GM19043 (cell line): Measurements from ENCODE around the gene IFT25.
"Not testable (repeated sequence)": the region's sequence is repeated elsewhere in the genome, so short reads cannot be mapped to it uniquely, and the experiment has no call there.

Source experiments
- ATAC-seq: cut with Tn5 transposase; IDR thresholded peaks from one replicate; pipeline ENCODE4 v1.9.1; 2021; ENCODE audit warnings: low read depth; ENCODE audit not compliant: unreplicated experiment

IFT25 gene

DNA sequence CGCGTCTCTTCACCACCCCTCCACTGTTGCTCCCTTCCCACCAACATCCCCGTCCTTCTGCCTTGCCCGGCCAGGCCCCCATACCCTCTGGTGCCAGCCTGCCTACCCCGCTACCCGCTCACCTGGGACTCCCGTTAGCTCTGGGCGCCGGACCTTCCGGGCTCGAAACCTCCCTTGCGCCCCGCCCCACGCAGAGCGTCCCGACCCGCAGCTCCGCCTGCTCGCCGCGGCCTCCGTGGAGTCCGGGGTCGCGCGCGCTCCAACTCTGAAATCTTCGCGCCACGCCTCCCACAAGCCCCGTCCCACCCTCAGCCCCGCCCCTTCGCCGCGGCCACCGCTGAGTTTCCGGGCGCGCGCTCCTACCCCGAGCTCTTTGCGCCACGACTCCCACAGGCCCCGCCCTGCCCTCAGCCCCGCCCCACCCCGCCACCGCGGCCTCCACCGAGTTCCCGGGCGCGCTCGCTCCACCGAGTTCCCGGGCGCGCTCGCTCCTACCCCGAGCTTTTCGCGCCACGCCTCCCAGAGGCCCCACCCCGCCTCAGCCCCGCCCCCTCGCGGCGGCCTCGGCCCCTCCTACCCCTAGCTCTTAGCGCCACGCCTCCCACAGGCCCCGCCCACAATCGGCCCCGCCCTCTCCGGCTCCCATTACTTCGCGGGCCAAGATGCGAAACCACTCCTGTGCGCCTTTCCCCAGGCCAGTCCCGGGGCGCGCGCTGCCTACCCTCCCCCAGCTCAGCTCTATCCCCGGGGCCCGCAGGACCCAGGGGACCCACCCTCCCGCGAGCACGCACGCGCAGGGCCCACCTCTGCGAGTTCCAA is at the start of gene IFT25:
Gene IFT25, minus strand, starts transcription at position 267 of the 819 bp plus-strand sequence. CDS start 5,617 bp downstream, outside the sequence.
- peak; percentile 66 for ATAC-seq

DNA sequence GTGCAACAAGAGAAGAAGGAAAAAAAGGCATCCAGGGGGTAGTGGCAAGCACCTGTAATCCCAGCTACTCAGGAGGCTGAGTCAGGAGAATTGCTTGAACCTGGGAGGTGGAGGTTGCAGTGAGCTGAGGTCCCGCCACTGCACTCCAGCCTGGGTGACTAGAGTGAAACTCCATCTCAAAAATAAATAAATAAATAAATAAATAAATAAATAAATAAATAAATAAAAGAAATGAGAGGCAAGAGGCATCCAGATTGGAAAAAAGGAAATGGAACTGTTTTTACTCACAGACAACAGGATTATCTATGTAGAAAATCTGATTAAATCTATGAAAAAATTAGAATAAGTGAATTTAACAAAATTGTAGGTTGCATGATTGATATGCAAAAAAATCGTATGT is 49.0 kb upstream of the IFT25 start:
- ATAC-seq, result not testable (repeated sequence)

DNA sequence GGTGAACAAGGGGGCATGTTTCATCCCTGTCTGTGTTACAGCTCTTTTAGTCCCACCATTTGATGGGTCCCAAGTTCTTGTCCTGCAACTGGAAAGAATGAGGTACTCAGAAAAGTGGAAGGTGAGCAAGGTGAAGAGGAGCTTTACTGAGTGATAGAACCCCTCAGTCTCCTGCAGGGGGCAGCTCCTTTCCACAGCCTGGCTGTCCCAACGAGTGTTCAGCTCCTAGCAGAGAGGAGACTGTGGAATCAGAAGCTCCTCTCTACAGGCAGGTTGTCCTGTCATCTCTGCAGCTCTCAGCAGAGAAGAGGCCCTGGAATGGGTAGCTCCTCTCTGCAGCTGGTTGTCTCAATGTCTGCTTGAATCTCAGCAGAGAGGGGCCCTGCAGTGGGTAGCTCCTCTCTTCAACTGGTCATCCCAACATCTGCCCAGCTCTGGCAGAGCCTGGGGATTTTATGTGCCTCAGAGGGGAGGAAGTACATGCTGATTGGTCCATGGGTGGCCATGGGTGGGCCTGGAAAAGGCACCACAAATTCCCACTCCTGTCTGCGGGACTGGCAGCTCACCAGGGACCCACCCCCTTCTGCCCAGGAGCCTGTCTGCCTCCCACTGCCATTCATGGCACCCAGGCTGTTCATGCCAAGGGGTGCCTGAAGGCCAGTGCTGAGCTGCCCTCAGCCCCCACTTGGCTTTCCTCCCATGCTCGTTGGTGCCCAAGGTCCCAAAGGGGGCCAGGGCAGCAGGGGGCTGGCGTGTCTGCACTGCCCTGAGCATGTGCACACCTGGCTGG is 46.8 kb upstream of the IFT25 start:
- no peak for ATAC-seq

DNA sequence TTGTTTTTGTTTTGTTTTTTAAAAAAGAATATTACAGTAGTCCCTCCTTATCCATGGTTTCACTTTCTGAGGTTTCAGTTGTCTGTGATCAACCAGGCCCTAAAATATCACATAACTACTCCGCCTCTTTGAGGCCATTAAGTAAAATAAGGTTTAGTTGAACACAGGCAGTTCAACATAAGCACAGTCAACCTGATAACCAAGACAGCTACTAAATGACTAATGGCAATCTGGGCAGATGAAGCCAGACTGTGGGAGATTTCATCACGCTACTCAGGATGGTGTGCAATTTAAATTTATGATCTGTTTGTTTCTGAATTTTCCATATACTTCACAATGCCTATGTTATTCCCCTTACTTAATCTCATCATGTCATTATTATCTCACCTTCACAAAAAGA is 42.4 kb upstream of the IFT25 start:
- no peak for ATAC-seq

DNA sequence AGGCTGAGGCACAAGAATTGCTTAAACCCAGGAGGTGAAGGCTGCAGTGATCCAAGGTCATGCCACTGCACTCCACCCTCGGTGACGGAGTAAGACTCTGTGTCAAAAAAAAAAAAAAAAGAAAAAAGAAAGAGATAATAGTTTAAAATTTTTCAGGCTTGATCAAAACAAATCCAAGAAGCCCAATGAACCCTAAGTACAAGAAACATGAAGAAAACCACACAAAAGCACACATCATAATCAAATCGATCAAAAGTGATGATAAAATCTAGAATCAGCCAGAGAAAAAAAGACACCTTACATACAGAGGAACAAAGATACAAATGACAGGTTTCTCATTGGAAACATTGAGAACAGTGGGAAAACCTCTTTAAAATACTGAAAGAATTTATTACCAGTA is 41.0 kb upstream of the IFT25 start:
- ATAC-seq, result no peak

DNA sequence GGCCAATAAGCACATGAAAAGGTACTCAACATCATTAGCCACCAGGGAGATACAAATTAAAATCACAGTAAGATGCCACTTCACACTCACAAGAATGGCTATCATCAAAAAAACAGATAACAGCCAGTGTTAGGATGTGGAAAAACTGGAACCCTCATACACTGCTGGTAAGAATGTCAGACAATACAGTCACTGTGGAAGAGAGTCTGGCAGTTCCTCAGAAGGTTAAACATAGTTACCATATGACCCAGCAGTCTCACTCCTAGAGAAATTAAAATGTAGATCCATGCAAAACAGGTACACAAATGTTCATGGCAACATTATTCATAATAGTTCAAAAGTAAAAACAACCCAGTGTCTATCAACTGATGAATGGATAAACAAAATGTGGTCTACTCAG is 39.2 kb upstream of the IFT25 start:
- no peak for ATAC-seq

DNA sequence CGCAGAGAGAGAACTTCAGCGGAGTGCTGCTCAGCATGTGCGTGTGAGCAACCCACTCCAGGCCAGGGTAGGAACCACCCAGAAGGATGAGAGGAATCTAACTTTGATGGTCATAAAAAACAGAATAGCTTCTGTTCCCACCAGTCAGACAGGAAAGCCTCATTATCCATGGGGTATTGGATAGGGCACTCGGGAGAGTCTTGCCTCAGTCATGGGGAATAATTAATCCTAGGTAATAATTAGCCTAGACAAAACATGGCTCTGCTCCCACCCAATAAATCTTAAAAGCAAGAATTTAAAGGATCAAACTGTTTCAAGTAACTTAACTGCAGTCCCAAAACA is 37.2 kb upstream of the IFT25 start:
- no peak for ATAC-seq

DNA sequence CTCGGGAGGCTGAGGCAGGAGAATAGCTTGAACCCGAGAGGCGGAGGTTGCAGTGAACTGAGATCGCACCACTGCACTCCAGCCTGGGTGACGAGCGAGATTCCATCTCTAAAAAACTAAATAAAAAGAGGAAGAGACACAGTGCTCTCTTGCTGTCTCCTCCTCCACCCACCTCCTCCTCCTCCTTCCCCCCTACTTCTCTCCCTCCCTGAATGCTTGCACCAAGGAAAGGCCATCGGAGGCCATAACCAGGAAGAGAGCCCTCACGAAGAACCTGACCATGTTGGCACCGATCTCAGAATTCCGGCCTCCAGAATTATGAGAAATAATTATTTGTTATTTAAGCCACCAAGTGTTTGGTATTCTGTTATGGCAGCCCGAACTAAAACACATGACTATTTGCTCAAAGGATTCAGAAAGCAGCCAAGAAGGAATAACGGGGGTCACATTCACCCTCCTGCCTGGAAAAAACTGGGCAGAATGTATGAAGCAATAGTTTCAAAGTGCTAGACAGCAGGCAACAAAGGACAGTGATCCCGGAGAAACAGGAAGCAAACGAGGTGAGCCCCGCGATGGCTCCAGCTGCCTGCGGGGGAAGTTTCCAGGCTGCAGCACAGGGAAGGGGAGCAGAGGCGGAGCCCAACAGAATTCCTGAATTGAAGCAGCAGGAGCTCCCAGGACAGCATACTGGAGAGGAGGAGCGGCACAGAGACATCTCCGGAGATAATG is 36.7 kb upstream of the IFT25 start:
- ATAC-seq, result no peak

DNA sequence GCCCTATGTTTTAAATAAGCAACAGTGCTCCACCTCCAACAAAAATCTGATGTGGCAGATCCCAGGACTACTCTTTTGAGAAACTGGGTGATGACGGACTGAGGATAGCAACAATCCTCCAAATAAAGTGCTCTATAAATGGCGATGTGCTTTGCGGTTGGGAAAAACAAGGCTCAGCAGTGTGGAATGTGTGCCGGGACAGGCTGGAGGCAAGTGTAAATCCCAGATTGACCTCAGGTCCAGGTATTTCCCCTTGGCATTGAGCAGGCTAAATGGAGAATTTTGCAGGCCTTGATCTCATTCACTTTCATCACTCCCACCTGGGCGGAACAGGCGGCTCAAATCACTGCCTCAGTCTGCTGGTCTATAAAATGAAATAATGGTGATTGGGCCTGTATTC is 35.7 kb upstream of the IFT25 start:
- no peak for ATAC-seq

DNA sequence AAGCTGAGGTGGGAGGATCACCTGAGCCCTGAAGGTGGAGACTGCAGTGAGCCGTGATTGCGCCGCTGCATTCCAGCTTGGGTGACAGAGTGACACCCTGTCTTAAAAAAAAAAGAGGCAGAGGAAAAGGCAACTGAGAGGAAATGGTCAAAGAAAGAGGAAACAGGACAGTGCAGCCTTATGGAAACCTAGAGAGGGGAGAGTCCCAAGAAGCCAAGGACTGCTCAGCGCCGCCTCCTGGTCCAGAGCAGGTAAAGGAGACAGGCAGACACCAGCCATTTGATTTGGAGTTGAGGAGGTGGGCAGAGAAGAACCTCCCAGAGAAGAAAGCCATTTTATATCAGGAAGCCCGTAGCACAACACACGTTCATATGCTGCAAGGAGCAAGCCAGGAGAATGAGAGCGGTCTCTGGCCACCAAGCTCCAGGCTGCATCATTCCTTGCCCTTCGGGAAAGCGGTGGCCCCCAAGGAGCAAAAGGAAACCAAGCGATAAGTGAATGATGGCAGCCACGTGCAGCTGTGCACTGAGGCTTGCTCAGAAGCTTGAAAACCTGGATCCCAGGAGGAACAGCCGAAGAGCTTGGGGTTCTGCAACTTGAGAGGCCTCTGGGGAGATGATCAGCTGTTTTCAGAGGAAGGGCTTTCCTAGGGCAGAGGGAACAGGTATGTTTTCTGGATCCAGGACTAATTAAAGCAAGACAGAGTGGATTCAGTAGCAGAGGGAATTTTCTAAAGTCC is 34.4 kb upstream of the IFT25 start:
- no peak for ATAC-seq

DNA sequence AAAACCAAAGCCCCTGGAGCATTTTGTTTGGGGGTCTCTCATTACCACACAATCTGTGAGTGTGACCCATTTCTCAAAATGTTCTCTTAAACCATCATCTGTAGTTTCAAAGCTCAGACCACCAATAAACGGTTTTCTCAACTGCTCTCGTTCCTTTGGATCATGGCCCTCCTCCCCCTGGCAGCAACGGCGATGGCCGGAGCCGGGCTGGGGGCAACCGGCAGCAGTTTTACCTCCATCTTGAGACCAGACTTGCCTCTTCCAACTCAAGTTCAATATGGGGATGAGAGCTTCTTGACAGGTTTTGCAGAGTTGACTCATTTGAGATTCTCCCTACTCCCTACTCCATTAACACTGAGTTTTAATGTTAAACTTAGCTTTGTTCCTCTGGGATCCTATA is 30.4 kb upstream of the IFT25 start:
- ATAC-seq, result no peak

DNA sequence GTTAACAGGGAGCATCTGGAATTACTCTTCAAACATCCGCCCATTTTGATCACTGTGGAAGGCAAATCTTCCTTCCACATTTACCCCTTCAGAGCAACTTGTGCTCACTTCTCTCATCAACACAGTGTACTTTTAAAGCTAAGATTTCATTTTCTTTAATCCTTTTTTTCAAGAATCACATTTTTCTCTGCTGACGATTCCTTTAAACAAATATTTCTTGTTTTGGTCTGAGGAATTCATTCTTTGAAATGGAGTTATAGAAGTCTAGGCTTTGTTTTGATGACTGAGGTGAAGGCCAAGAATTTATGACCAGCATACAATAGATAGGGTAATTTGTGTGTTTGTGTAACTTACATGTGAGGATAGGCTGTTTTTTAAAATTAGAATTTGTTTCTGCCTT is 26.2 kb upstream of the IFT25 start:
- ATAC-seq, result no peak

DNA sequence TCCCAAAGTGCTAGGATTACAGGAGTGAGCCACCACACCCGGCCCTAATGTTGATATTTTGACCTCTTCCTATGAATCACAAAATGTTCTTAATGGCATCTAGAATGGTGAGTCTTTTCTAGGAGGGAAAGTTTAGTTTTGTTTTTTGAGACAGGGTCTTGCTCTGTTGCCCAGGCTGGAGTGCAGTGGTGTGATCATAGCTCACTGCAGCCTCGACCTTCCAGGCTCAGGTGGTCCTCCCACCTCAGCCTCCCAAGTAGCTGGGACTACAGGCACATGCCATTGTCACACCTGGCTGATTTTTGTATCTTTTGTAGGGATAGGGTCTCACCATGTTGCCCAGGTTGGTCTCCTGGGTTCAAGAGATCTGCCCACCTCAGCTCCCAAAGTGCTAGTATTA is 23.8 kb upstream of the IFT25 start:
- not testable (repeated sequence) for ATAC-seq

DNA sequence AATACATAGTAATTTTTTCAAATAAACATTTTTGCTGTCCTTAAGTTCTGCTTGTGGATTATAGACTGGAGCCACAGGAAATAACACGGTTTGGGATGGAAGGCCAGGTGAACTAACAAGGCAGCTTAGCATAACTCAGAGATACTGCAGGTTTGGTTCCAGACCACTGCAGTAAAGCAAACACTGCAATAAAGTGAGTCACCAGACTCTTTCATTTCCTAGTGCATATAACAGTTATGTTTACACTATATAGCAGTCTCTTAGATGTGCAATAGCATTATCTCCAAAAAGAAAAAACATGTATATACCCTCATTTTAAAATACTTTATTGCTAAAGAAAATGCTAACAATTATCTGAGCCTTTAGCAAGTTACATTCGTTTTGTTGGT is 22.6 kb upstream of the IFT25 start:
- ATAC-seq, result no peak

DNA sequence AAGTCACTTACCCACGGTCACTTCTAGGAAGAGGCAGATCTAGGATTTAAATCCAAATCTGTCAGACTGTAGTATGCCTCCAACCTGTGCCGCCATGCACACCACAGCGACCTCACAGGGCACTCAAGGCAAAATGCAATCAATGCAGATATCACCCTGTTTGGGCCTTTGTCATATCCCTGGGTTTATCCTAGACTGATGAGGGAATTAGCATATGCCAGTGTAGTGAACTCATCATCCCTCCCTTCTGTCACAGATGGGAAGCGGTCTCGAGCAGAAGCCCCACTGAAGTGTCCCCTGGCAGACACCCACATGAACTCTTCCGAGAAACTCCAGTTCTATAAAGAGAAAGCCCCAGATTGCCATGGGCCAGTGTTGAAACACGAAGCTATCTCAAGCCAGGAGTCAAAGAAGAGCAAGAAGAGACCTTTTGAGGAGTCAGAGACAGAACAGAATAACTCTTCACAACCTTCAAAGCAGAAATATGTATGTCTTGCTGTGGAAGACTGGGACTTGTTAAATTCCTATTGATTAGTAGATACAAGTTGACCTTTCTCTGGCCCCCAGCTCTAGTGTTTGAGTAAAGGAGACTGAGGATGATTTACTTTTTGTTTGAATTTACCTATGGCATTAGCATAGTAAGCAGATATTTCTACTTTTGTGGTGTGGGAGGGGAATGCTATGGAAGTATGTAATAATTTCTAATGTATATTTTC is 22.1 kb upstream of the IFT25 start:
- ATAC-seq, result no peak

DNA sequence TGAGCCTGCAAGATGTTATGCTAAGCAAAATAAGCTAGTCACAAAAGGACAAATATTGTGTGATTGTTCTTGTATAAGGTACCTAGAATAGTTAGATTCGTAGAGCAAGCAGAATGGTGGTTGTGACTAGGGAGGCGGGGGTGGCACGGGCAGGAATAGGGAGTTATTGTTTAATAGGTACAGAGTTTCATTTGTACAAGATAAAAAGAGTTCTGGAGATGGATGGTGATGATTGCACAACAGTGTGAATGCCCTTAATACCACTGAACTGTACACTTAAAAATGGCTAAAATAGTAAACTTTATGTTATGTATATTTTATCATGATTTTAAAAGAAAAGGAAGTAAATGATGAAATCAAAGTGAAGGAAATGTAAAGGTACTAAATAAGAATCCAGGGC is 21.3 kb upstream of the IFT25 start:
- ATAC-seq, result no peak

DNA sequence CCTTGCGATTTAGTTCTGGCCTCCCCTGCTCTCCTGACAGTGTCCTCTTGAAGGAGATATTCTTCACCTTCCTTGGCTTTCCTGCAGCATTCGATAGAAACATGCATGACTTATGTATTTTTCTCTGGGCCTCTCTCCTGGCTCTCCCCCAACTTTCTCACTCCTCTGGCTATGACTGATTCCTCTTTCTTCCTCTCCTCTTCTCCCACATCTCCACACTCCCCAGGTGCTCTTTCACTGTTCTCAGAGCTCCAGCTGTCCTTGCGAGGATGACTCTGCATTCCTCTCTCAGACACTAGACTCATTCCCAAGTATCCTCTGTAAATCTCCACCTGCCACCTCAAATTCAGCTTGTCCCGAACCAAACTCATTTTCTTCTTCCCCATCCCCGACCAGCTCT is 18.6 kb upstream of the IFT25 start:
- ATAC-seq, result no peak

DNA sequence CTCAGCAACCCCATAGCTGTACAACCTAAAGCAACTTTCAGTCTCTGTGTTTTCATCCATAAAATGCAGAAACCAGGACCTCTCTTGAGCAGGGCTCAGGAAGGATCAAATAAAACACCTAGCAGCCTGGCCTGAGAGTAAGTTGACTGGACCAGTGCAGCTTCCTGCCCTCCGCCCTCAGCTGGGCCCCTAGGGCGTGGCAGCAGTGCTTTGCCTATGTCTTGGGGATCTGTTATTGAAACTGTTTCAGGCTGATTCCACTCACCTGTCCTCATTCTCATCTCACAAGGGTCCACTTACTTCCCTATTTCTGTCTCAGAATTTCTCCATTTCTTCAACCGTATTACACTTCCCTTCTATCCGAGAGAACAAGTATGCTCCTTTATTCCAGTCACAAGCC is 18.0 kb upstream of the IFT25 start:
- ATAC-seq, result no peak

DNA sequence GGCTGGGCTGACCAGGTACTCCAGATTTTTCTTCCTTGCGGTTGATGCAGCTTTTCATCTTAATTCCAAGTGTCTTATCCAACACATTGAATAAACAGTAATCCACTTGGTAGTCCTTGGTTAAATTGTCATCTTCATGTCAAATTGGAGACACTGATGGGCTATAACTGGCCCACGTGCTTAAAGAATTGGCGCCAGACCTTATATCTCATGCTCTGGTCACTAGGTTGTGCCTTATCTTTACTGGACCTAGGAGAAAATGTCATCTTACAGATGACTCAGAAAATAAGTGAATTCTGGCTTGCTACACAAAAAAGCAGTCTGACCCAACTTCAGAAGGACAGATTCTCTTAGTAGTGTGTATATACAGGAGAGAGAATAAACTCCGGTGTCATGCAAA is 16.9 kb upstream of the IFT25 start:
- ATAC-seq, result no peak

DNA sequence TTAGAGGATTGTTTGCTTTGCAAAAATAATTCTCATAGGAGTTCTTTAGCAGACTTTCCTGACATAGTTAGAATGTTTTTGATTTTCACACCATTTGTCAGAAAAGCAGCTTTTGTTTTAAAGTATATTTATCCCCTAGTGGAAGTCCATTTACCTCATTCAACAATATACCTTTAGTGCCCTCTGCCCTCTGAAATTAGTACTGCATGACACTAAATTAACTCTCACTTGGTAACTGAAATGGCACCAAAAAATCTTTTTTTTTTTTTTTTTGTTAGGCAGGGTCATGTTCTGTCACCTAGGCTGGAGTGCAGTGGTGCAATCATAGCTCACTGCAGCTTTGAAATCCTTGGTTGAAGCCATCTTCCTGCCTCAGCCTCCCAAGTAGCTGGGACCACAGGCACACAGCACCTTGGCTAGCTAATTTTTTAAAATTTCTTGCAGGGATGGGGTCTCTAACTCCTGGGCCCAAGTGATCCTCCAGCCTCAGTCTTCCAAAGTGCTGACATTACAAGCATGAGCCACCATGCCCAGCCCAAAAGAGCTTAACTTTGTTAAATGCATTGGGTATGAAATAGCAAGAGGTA is 14.3 kb upstream of the IFT25 start:
- ATAC-seq, result no peak
